HEK293 (cell line): ENCODE data around the gene STMP1.

Source experiments
- ATF2 ChIP-seq: fragments of 450-650 bp; formaldehyde crosslinking; IDR thresholded peaks from 2 replicates; pipeline ENCODE4 v1.5.1; 2016; ENCODE audit warnings: missing biosample characterization, missing genetic modification characterization, low read depth
- CTCF ChIP-seq: fragments of 450-650 bp; formaldehyde crosslinking; IDR thresholded peaks from 2 replicates; pipeline ENCODE4 v1.5.1; 2016; ENCODE audit warnings: missing biosample characterization, missing genetic modification characterization
- RBAK ChIP-seq: fragments of 450-650 bp; formaldehyde crosslinking; IDR thresholded peaks from 2 replicates; pipeline ENCODE4 v1.5.1; 2016; ENCODE audit warnings: missing biosample characterization, missing genetic modification characterization
- WT1 ChIP-seq: fragments of 450-650 bp; formaldehyde crosslinking; IDR thresholded peaks from 2 replicates; pipeline ENCODE4 v1.5.1; 2016; ENCODE audit warnings: missing biosample characterization, missing genetic modification characterization
- ZNF148 ChIP-seq: fragments of 450-650 bp; formaldehyde crosslinking; IDR thresholded peaks from 2 replicates; pipeline ENCODE4 v1.5.0; 2017; ENCODE audit warnings: missing biosample characterization, missing genetic modification characterization, borderline replicate concordance
- ZNF211 ChIP-seq: fragments of 450-650 bp; formaldehyde crosslinking; IDR thresholded peaks from 2 replicates; pipeline ENCODE4 v1.5.1; 2016; ENCODE audit warnings: low read depth, missing biosample characterization, missing genetic modification characterization
- ZNF239 ChIP-seq: fragments of 450-650 bp; formaldehyde crosslinking; IDR thresholded peaks from 2 replicates; pipeline ENCODE4 v1.5.1; 2016; ENCODE audit warnings: missing biosample characterization, missing genetic modification characterization
- ZNF274 ChIP-seq, 2 experiments: fragments of 200-500 bp in 1 of 2; fragments of 450-650 bp in 1 of 2; sonication (Bioruptor generic) in 1 of 2; formaldehyde crosslinking in 1 of 2; IDR thresholded peaks; 2 replicates each; pipeline versions ENCODE4 v1.5.1 to v1.6.1; 2014 to 2016; ENCODE audit warnings: borderline replicate concordance in 1 of 2, inconsistent platforms in 1 of 2, low read length in 1 of 2, missing biosample characterization in 1 of 2, missing genetic modification characterization in 1 of 2
- ZNF292 ChIP-seq: fragments of 450-650 bp; formaldehyde crosslinking; IDR thresholded peaks from 2 replicates; pipeline ENCODE4 v1.5.1; 2016; ENCODE audit warnings: low read depth, missing biosample characterization, missing genetic modification characterization, borderline replicate concordance
- ZNF354C ChIP-seq: fragments of 450-650 bp; formaldehyde crosslinking; IDR thresholded peaks from 2 replicates; pipeline ENCODE4 v1.5.1; 2016; ENCODE audit warnings: missing biosample characterization, missing genetic modification characterization, low read depth, borderline replicate concordance

- TF ChIP-seq CTCF (tag by site-specific recombination): no peak
- no peak for TF ChIP-seq ZNF354C (tag by site-specific recombination)
- TF ChIP-seq ZNF274 (IDR thresholded peaks at IDR 0.05; ENCODE audit: low read length): no peak
- TF ChIP-seq ZNF274 (tag by site-specific recombination; IDR thresholded peaks at IDR 0.05; ENCODE audit: borderline replicate concordance): no peak
- TF ChIP-seq ATF2: no peak
- no peak for TF ChIP-seq RBAK (tag by site-specific recombination)
- no peak for TF ChIP-seq ZNF211 (tag by site-specific recombination)
- no peak for TF ChIP-seq ZNF292 (tag by site-specific recombination)
- TF ChIP-seq WT1 (tag by site-specific recombination): no peak
- no peak for TF ChIP-seq ZNF239 (tag by site-specific recombination)
- no peak for TF ChIP-seq ZNF148
Observed at GRCh38 chr7:135681762-135682161, 19.4 kb downstream of the STMP1 start.
